Measurements from ENCODE around the gene PARL. TPM values are rescaled to one million over a fixed set of nuclear protein-coding genes. Genes with fewer than 3 reads are reported as not detected.
A peak's percentile ranks its signal among the peaks of the same experiment; 100 is the strongest.

Gene PARL
- total RNA-seq, 1 experiment from 2014 or later: 69.7 TPM

- ChIA-PET CTCF (interaction anchor here (0.8 to 2.3 kb wide), 9 partner anchors 9 to 384 kb away, joined by 3 to 8 read pairs (median 5); partner anchors contain the start of gene ABCC5), POLR2A (no interaction called here), RAD21 (ENCODE audit: low non-redundant PET in 1 of 2, low total read pairs in 2 of 2, uncharacterized antibody in 2 of 2, unreplicated experiment in 2 of 2) (no interaction called here)
- H3K4me2 ChIP-seq (ENCODE audit: low read length): no peak overlapping the region
- no peaks in the 10 kb centered on the region for H4K20me1 ChIP-seq (ENCODE audit: insufficient read depth)
- H3K9me3 ChIP-seq (ENCODE audit: control insufficient read depth in 1 of 2, insufficient read depth in 1 of 2, low read depth in 1 of 2, low read length in 2 of 2): no peaks in the 10 kb centered on the region; a peak in 1 of 4 replicates
- H2AFZ ChIP-seq (ENCODE audit: low read depth, low read length, poor library complexity, severe bottlenecking): no peak overlapping the region
- no peaks in the 10 kb centered on the region for H3K9me2 ChIP-seq (ENCODE audit: insufficient read depth)
- no peak for TF ChIP-seq POLR2AphosphoS5 (IDR thresholded peaks at IDR 0.05; ENCODE audit: low read depth, low read length)
- no peak for TF ChIP-seq CEBPB (IDR thresholded peaks at IDR 0.05; ENCODE audit: low read depth)
- no peak; the same call in 1 of the 2 replicates for TF ChIP-seq REST (IDR thresholded peaks at IDR 0.05; ENCODE audit: low read depth)
- TF ChIP-seq JUND (IDR thresholded peaks at IDR 0.05): no peak
- TF ChIP-seq EZH2phosphoT487 (IDR thresholded peaks at IDR 0.05; ENCODE audit: borderline replicate concordance): no peak
- no peak for TF ChIP-seq ZBTB33 (IDR thresholded peaks at IDR 0.05; ENCODE audit: extremely low read depth, insufficient replicate concordance, low read length)
- TF ChIP-seq ELF1 (IDR thresholded peaks at IDR 0.05; ENCODE audit: borderline replicate concordance, low read depth): no peak
- no peak for TF ChIP-seq EZH2 (IDR thresholded peaks at IDR 0.05)
- TF ChIP-seq MAX (IDR thresholded peaks at IDR 0.05): no peak
- no peak for TF ChIP-seq ZNF274 (IDR thresholded peaks at IDR 0.05; ENCODE audit: low read depth, low read length)
- H3K27me3 ChIP-seq (ENCODE audit: insufficient read depth, low read length): no peaks in the 10 kb centered on the region
- no peak overlapping the region for H3K9ac ChIP-seq (ENCODE audit: low read length)
- H3K36me3 ChIP-seq (ENCODE audit: control insufficient read depth in 1 of 2, insufficient read depth in 2 of 2, low read length in 2 of 2): no peaks in the 10 kb centered on the region
- no peak for DNase-seq (ENCODE audit: low read depth, low spot score)
- no peak overlapping the region for H3K27ac ChIP-seq (ENCODE audit: low read depth, low read length)
- intact Hi-C loops (cut with micrococcal nuclease): loop anchor here (1.0 to 2.0 kb wide), 3 partner anchors 112 to 384 kb away; partner anchors contain the start of gene ABCC5
- 0 out of 2 replicates have a peak, but pooled peaks have one; percentile 37 for ATAC-seq
- no TSS peak for BruUV-seq (replicated peaks)
- H3K79me2 ChIP-seq (ENCODE audit: insufficient read depth, low read length): no peaks in the 10 kb centered on the region
- no peaks in the 10 kb centered on the region for H3K4me1 ChIP-seq (ENCODE audit: control insufficient read depth in 1 of 2, insufficient read depth in 2 of 2, low read length in 2 of 2)
- no peak overlapping the region for H3K4me3 ChIP-seq (replicated peaks in 1 of 2; ENCODE audit: low read depth in 1 of 2, low read length in 2 of 2)
Observed at GRCh38 chr3:183904833-183905780, 20.4 kb upstream of the PARL start.

All from HCT116 (cell line).